ENCODE results near the gene BRD2. TPM values are rescaled to one million over a fixed set of nuclear protein-coding genes. Genes with fewer than 3 reads are reported as not detected.

BRD2 gene
- total RNA-seq, 4 donors from 2014 or later = 97.5 to 130 (median 119) TPM

- intact Hi-C loops (cut with DNase I; ENCODE audit: low total_unique reads) = no loop called here
- H3K4me3 ChIP-seq (ENCODE audit: low read depth, poor library complexity, severe bottlenecking) = peak overlapping the region; percentile 95
- WGBS, 2 donors = 0% methylated on average over 23 of the region's 23 CpGs
- no peak for TF ChIP-seq CTCF (IDR thresholded peaks at IDR 0.05)
- no peak for TF ChIP-seq POLR2A (IDR thresholded peaks at IDR 0.05)
- no peak for DNase-seq (ENCODE audit: low spot score in 2 of 2)
These were observed 5.0 kb downstream of the BRD2 start for GRCh38 chr6:32973144-32974015.

GRCh38 chr6:32974016-32974333 is 5.6 kb downstream of the BRD2 start:
- peak overlapping the region; percentile 95 for H3K4me3 ChIP-seq (ENCODE audit: low read depth, poor library complexity, severe bottlenecking)
- TF ChIP-seq CTCF (IDR thresholded peaks at IDR 0.05) (no peak), POLR2A (IDR thresholded peaks at IDR 0.05) (no peak)
- WGBS, 2 donors = 1 to 2% methylated on average over 4 of the region's 4 CpGs
- DNase-seq (ENCODE audit: low spot score in 2 of 2) = no peak
- intact Hi-C loops (cut with DNase I; ENCODE audit: low total_unique reads) = no loop called here

GRCh38 chr6:32974541-32975308 is 6.3 kb downstream of the BRD2 start:
- WGBS, 2 donors = 2 to 5% methylated on average over 11 to 14 of the region's 14 CpGs
- intact Hi-C loops (cut with DNase I; ENCODE audit: low total_unique reads) = loop anchor here (5.0 kb wide), 1 partner anchor 37 kb away; no protein-coding TSS in a partner anchor

GRCh38 chr6:32975886-32976285 is 7.5 kb downstream of the BRD2 start:
- H3K4me3 ChIP-seq (ENCODE audit: low read depth, poor library complexity, severe bottlenecking) = no peak overlapping the region
- no peak for TF ChIP-seq POLR2A (IDR thresholded peaks at IDR 0.05)
- no peak for TF ChIP-seq CTCF (IDR thresholded peaks at IDR 0.05)
- WGBS, 2 donors = 54 to 62% methylated on average over 2 of the region's 2 CpGs
- DNase-seq (ENCODE audit: low spot score in 2 of 2) = no peak
- intact Hi-C loops (cut with DNase I; ENCODE audit: low total_unique reads) = loop anchor here (5.0 kb wide), 1 partner anchor 39 kb away; no protein-coding TSS in a partner anchor

More at GRCh38 chr6:32974541-32975308, 6.3 kb downstream of the BRD2 start:
- no peak for DNase-seq (ENCODE audit: low spot score in 2 of 2)
- peak overlapping the region; percentile 95 for H3K4me3 ChIP-seq (ENCODE audit: low read depth, poor library complexity, severe bottlenecking)
- TF ChIP-seq POLR2A (IDR thresholded peaks at IDR 0.05) (no peak), CTCF (IDR thresholded peaks at IDR 0.05) (no peak)

- intact Hi-C loops (cut with DNase I; ENCODE audit: low total_unique reads) = loop anchor here (5.0 kb wide), 1 partner anchor 39 kb away; no protein-coding TSS in a partner anchor
- TF ChIP-seq POLR2A (IDR thresholded peaks at IDR 0.05) (no peak), CTCF (IDR thresholded peaks at IDR 0.05) (no peak)
- no peak for DNase-seq (ENCODE audit: low spot score in 2 of 2)
- 86 to 90% methylated on average over 7 of the region's 7 CpGs for WGBS, 2 donors
- H3K4me3 ChIP-seq (ENCODE audit: low read depth, poor library complexity, severe bottlenecking) = no peak overlapping the region
These were observed 8.1 kb downstream of the BRD2 start for GRCh38 chr6:32976334-32977069.
